ENCODE data around the gene TKT.

DNA sequence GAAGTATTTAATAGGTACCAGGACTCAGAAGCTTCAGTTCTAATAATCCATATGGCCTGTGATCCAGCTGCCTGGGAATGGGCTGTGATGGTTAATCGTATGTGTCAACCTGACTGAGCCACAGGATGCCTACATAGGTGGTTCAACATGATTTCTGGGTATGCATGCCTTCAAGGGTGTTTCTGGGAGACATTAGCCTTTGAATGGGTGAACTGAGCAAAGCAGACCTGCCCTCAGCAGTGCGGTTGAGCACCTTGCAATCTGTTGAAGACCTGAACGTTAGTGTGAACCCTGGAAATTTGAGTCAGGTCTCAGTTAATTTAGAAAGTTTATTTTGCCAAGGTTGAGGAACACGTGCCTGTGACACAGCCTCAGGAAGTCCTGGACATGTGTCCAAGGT, 22.8 kb upstream of the TKT start:
- no peak for TF ChIP-seq POLR2A (IDR thresholded peaks at IDR 0.05)
- TF ChIP-seq, protein P1, sequence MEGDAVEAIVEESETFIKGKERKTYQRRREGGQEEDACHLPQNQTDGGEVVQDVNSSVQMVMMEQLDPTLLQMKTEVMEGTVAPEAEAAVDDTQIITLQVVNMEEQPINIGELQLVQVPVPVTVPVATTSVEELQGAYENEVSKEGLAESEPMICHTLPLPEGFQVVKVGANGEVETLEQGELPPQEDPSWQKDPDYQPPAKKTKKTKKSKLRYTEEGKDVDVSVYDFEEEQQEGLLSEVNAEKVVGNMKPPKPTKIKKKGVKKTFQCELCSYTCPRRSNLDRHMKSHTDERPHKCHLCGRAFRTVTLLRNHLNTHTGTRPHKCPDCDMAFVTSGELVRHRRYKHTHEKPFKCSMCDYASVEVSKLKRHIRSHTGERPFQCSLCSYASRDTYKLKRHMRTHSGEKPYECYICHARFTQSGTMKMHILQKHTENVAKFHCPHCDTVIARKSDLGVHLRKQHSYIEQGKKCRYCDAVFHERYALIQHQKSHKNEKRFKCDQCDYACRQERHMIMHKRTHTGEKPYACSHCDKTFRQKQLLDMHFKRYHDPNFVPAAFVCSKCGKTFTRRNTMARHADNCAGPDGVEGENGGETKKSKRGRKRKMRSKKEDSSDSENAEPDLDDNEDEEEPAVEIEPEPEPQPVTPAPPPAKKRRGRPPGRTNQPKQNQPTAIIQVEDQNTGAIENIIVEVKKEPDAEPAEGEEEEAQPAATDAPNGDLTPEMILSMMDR (IDR thresholded peaks at IDR 0.05): no peak

All from right lobe of liver (tissue), 4 donors.